ENCODE measurements around the gene PCSK2.

The PCSK2 gene

DNA sequence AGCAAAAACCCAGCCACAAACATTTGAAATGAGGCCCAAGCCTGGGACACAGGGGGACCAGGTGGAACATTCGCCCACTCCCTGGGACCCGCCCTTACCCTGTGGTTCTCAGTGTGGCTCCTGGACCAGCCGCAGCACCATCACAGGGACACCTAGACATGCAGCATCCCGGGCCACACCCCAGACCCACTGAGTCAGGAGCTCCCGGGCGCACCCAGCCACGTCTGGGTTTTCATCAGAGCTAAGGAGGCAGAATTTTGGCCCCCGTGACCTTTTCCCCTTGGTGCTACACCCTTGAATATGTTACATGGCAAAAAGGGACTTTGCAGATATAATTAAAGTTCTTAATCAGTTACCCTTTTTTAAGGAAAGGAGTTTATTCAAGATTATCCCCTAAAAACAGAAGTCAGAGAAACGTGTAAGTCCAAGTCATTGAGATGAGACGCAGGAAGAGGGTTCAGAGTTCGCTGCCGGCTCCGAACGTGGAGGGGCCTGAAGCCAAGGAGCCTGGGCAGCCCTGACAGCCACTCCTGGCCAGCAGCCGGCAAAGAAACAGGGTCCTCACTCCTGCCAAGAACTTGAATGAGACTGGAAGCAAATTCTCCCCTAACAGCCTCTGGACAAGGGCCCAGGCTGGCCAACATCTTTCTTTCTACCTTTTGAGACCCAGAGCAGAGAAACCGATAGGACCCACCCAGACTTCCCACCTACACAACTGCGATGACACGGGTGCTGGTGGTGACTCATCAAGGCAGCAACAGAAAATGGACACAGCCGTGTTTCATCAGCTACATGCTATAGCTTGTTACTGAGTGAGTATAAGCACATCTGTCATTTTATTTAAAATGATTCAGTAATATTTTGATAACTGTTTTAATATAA is 279.0 kb downstream of the PCSK2 start:
- Histone ChIP-seq H3K36me3 (no peaks in the 10 kb centered on the region), H3K9ac (peak overlapping the region in 10 of 11 experiments; percentile 56 to 81 (median 70); a peak in 19 of 22 replicates), H3K4me1 (peaks cover 22 to 54% (median 42%) of the 10 kb centered on the region in 10 experiments), H4K20me1 (no peaks in the 10 kb centered on the region), H3K9me3 (replicated peaks in 1 of 11) (no peaks in the 10 kb centered on the region), H3K4me2 (peak overlapping the region; percentile 89 to 100 (median 94)), H3K27ac (peak overlapping the region in 10 of 11 experiments; percentile 45 to 82 (median 68); a peak in 19 of 22 replicates), H3K27me3 (no peaks in the 10 kb centered on the region; a peak in 1 of 22 replicates), H3K4me3 (peak overlapping the region; percentile 52 to 68 (median 58); a peak in 15 of 20 replicates)
- TF ChIP-seq Cebpa-rat (IDR thresholded peaks at IDR 0.05) = no peak

DNA sequence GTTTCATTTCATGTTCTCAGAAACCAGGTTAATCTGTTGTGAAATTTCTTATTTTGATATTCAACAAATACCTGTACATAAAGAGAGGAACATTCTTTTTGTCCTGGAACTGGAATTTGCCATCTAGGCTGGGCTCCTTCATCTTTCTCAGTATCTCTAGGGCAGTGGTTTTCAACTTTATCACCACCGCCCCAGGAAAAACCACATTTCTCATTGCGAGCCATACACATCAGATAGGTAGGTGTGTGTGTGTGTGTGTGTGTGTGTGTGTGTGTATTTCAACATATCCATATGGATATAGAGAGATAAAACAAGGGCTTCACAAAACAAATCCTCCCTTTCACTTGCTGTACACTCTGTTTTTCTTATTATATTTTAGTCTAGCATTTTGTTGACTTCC is 280.2 kb downstream of the PCSK2 start:
- no peak overlapping the region for H3K4me3 ChIP-seq
- peaks cover 33 to 66% (median 53%) of the 10 kb centered on the region in 10 experiments for H3K4me1 ChIP-seq
- peaks cover 0 to under 1% (median 0%) of the 10 kb centered on the region in 11 experiments; a peak in 1 of 22 replicates for H3K27me3 ChIP-seq
- H3K9me3 ChIP-seq (replicated peaks in 1 of 11) = no peaks in the 10 kb centered on the region
- TF ChIP-seq Cebpa-rat (IDR thresholded peaks at IDR 0.05) = no peak
- no peak overlapping the region for H3K9ac ChIP-seq
- H3K36me3 ChIP-seq = no peaks in the 10 kb centered on the region
- no peak overlapping the region; a peak in 1 of 22 replicates for H3K27ac ChIP-seq
- H3K4me2 ChIP-seq = peak overlapping the region in 8 of 11 experiments; percentile 92 to 99 (median 94); a peak in 11 of 22 replicates
- no peaks in the 10 kb centered on the region for H4K20me1 ChIP-seq

DNA sequence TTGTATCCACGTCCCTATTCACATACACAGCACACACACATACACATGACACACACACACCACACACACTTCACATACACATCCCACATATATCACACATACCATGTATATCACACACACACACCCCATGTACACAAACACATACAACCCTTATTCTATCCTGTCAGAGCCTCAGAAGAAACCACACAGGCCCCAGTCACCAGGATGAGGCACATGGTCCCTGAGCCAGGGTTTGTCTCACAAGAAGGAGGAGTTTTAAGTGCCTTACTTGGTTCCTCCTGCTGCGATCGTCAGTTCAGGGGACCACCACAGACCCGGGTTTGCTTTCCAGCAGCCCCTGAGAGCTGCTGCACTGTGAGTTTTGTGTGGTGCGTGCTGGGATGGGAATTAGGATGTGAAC is 280.7 kb downstream of the PCSK2 start:
- peaks cover 33 to 71% (median 55%) of the 10 kb centered on the region in 10 experiments for H3K4me1 ChIP-seq
- TF ChIP-seq Cebpa-rat (IDR thresholded peaks at IDR 0.05) = no peak
- H3K9ac ChIP-seq = no peak overlapping the region

DNA sequence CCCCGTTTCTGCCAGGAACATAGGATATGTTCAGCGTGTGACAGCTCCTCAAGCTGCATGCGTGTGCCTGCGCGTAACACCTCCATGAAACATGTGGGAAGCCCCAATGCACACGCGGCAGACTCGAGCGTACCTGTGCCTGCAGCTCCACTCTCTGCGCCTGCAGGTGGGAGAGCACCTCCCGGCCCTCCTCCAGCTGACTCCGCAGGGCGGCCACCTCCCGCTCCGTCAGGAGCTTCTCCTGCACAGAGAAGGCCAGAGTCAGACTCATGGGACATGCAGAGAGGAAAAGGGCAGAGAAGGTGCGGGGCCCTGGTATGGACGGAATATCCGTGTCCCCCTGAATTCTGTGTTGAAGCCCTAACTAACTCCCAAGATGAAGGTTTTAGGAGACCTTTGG is 281.9 kb downstream of the PCSK2 start:
- no peaks in the 10 kb centered on the region for H4K20me1 ChIP-seq
- H3K27ac ChIP-seq = 0 out of 22 replicates have a peak overlapping the region, but pooled peaks of 1 of the 11 experiments have one; percentile 10
- H3K4me3 ChIP-seq = no peak overlapping the region
- peaks cover 33 to 72% (median 53%) of the 10 kb centered on the region in 10 experiments for H3K4me1 ChIP-seq
- H3K9ac ChIP-seq = no peak overlapping the region
- no peak overlapping the region for H3K4me2 ChIP-seq
- no peak for TF ChIP-seq Cebpa-rat (IDR thresholded peaks at IDR 0.05)
- H3K27me3 ChIP-seq = peaks cover 3 to 17% (median 10%) of the 10 kb centered on the region in 11 experiments; a peak in 21 of 22 replicates
- H3K9me3 ChIP-seq (replicated peaks in 1 of 11) = no peaks in the 10 kb centered on the region
- H3K36me3 ChIP-seq = no peaks in the 10 kb centered on the region

More for the DNA sequence above, 280.7 kb downstream of the PCSK2 start:
- Histone ChIP-seq H4K20me1 (no peaks in the 10 kb centered on the region), H3K27me3 (peaks cover 0 to 5% (median under 1%) of the 10 kb centered on the region in 11 experiments; a peak in 3 of 22 replicates), H3K36me3 (no peaks in the 10 kb centered on the region), H3K9me3 (replicated peaks in 1 of 11) (no peaks in the 10 kb centered on the region), H3K4me3 (no peak overlapping the region), H3K27ac (no peak overlapping the region), H3K4me2 (peak overlapping the region in 2 of 11 experiments; percentile 7 to 95; a peak in 1 of 22 replicates)

DNA sequence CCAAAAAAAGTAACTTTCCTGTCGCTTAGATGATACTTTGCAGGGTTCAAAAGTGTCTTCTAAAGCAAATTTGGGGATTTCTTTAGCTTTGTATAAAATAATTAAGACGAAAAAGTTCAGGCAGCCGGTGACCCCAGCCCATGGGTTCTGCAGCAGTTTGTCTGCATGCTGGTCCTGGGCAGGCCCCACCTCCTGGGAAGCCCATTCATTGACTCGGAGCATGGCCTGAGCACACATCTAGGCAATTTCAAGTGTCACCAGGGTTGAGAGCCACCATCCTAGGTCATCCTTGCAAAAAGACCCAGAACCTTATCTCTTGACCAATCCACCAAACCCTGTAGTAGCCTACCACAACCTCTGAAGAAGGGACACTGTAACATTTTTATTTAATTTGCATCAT is 283.7 kb downstream of the PCSK2 start:
- Histone ChIP-seq H3K36me3 (no peaks in the 10 kb centered on the region), H3K27ac (no peak overlapping the region; a peak in 1 of 22 replicates), H3K9ac (no peak overlapping the region), H3K4me2 (peak overlapping the region in 10 of 11 experiments; percentile 49 to 74 (median 66); a peak in 17 of 22 replicates), H3K4me1 (peaks cover 20 to 64% (median 42%) of the 10 kb centered on the region in 10 experiments), H3K9me3 (replicated peaks in 1 of 11) (no peaks in the 10 kb centered on the region), H4K20me1 (no peaks in the 10 kb centered on the region), H3K27me3 (peaks cover 18 to 35% (median 28%) of the 10 kb centered on the region in 11 experiments), H3K4me3 (no peak overlapping the region)
- no peak for TF ChIP-seq Cebpa-rat (IDR thresholded peaks at IDR 0.05)

DNA sequence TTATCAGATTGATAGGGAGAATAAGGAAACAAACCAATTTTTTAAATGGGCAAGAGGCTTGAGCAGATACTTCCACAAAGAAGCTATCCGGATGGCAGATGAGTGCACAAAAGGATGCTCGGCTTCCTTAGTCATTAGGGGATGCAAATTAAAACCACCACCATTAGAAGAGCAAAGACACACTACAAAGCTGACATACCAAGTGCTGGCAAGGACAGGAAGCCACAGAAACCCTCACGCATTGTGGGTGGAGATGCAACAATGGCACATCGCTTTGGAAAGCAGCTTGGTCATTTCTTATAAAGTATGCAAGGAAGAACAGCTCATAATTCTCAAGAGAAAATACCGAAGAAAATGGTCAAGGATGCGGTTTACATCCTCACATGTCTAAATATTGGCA is 284.6 kb downstream of the PCSK2 start:
- TF ChIP-seq Cebpa-rat (IDR thresholded peaks at IDR 0.05) = peak in 1 of 11 experiments; percentile 48; a peak in 1 of 22 replicates
- H3K9ac ChIP-seq = no peak overlapping the region
- no peaks in the 10 kb centered on the region for H3K36me3 ChIP-seq
- H3K27me3 ChIP-seq = peaks cover 18 to 41% (median 32%) of the 10 kb centered on the region in 11 experiments
- peaks cover 0 to 2% (median 0%) of the 10 kb centered on the region in 11 experiments; a peak in 1 of 22 replicates for H3K9me3 ChIP-seq (replicated peaks in 1 of 11)
- H3K4me3 ChIP-seq = no peak overlapping the region
- peak overlapping the region; percentile 49 to 74 (median 63) for H3K4me2 ChIP-seq
- H3K4me1 ChIP-seq = peaks cover 13 to 58% (median 36%) of the 10 kb centered on the region in 10 experiments
- no peaks in the 10 kb centered on the region for H4K20me1 ChIP-seq
- peak overlapping the region in 6 of 11 experiments; percentile 38 to 45 (median 43); a peak in 10 of 22 replicates for H3K27ac ChIP-seq

DNA sequence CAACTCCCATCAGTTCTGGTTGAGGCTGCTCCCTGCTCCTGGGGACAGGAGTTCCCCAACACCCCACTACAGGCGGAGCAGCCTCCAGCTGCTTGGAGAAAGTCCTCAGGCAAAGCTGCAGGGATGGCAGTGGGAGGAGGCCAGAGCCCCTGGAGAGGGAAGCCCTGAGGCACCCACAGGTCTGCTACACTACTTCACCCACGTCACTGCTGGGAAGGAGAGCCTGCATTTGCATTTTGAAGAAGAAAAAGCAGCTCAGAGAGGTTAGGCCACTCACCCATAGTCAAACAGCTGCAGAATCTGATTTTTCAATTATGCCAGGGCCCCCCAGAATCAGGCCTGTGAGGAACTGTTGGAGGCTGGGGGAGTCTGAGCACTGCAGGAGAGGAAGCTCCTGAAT is 287.1 kb downstream of the PCSK2 start:
- Histone ChIP-seq H3K4me2 (peak overlapping the region in 6 of 11 experiments; percentile 6 to 73 (median 50); a peak in 7 of 22 replicates), H3K27ac (peak overlapping the region in 2 of 11 experiments; percentile 1 to 39; a peak in 2 of 22 replicates), H3K36me3 (no peaks in the 10 kb centered on the region), H3K9ac (no peak overlapping the region), H3K27me3 (peaks cover 18 to 58% (median 32%) of the 10 kb centered on the region in 11 experiments), H3K4me3 (no peak overlapping the region), H3K9me3 (replicated peaks in 1 of 11) (peaks cover 0 to 14% (median 0%) of the 10 kb centered on the region in 11 experiments; a peak in 7 of 22 replicates), H4K20me1 (no peaks in the 10 kb centered on the region), H3K4me1 (peaks cover 37 to 73% (median 53%) of the 10 kb centered on the region in 10 experiments)
- no peak for TF ChIP-seq Cebpa-rat (IDR thresholded peaks at IDR 0.05)

DNA sequence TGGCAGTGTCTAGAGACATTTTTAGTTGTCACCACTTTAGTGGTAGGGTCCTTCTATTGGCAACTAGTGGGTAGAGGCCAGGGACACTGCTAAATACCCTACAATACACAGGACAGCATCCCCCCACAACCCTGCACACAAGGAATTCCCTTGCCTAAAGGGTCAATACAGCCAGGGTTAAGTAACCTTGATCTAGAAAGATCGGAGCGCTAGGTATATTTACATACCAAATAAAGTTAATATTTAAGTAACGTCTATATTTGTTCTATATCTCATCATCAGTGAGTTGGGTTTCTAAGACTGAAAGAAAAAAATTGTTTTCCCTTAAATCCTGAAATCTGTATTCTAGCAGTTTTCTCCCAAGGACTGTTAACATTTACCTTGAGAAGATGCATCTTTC is 288.2 kb downstream of the PCSK2 start:
- Histone ChIP-seq H3K9ac (no peak overlapping the region), H3K4me2 (no peak overlapping the region), H3K36me3 (no peaks in the 10 kb centered on the region), H3K27me3 (peaks cover 18 to 58% (median 32%) of the 10 kb centered on the region in 11 experiments), H3K4me1 (peaks cover 46 to 84% (median 63%) of the 10 kb centered on the region in 10 experiments), H3K27ac (no peak overlapping the region), H3K9me3 (replicated peaks in 1 of 11) (peaks cover 0 to 22% (median 0%) of the 10 kb centered on the region in 11 experiments; a peak in 7 of 22 replicates), H3K4me3 (no peak overlapping the region), H4K20me1 (no peaks in the 10 kb centered on the region)
- TF ChIP-seq Cebpa-rat (IDR thresholded peaks at IDR 0.05) = no peak

Data from BLaER1 treated with 17β-estradiol and CSF1 and Interleukin-3, amounts not matched to agents 10 nM and 100 nM (cell line).